ENCODE measurements around the gene SUSD4.

The SUSD4 gene

DNA sequence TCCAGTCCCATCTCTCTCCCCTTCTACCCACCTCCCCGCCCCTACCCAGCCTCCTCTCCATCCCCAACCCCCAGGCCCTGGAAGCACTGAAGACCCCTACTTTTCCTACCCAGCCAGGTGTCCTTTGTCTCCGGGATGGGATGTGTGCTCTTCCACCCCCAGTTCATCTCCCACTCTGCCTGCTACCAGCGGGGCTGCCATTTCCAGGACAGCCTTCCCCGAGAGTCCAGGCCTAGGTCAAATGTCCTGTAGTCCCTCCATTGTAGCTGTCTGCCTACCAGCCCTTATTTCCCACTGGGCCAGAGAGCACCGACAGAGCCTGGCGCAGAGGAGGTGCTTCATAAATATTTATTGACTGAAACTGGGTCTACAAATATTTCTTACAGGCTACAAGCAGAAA lies 148.9 kb downstream of the SUSD4 start:
- DNase-seq (ENCODE audit: low read depth) = no peak
- no peak for TF ChIP-seq CTCF (IDR thresholded peaks at IDR 0.05; ENCODE audit: control insufficient read depth, extremely low read depth, insufficient read depth)

GRCh38 chr1:223214261-223214807 lies 149.6 kb downstream of the SUSD4 start:
- DNase-seq (ENCODE audit: low read depth) = no peak
- no peak for TF ChIP-seq CTCF (IDR thresholded peaks at IDR 0.05; ENCODE audit: control insufficient read depth, extremely low read depth, insufficient read depth)
- no peak overlapping the region for H3K4me3 ChIP-seq (ENCODE audit: low read depth, low read length)

More for the DNA sequence above, 148.9 kb downstream of the SUSD4 start:
- no peak overlapping the region for H3K4me3 ChIP-seq (ENCODE audit: low read depth, low read length)

- no peak overlapping the region for H3K4me3 ChIP-seq (ENCODE audit: low read depth, low read length)
Measured at GRCh38 chr1:223212441-223212840, 151.5 kb downstream of the SUSD4 start.

GRCh38 chr1:223211323-223211985 lies 152.5 kb downstream of the SUSD4 start:
- H3K4me3 ChIP-seq (ENCODE audit: low read depth, low read length) = no peak overlapping the region
- no peak for TF ChIP-seq CTCF (IDR thresholded peaks at IDR 0.05; ENCODE audit: control insufficient read depth, extremely low read depth, insufficient read depth)
- DNase-seq (ENCODE audit: low read depth) = no peak

More at GRCh38 chr1:223212441-223212840, 151.5 kb downstream of the SUSD4 start:
- no peak for DNase-seq (ENCODE audit: low read depth)
- no peak for TF ChIP-seq CTCF (IDR thresholded peaks at IDR 0.05; ENCODE audit: control insufficient read depth, extremely low read depth, insufficient read depth)

DNA sequence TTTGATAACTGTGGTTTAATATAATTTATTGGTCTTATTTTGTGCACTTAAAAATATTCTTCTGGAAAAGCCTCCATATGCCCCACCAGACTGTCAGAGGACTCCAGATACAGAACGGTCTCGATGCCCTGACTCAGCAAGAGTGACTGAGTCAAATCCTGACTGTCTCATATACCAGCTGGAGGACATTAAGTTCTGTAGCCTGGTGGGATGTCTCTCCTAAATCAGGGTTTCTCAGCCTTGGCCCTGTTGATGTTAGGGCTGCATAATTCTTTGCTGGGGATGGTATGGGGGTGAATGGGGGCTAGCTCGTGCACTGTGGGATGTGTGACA lies 153.2 kb downstream of the SUSD4 start:
- DNase-seq (ENCODE audit: low read depth) = no peak
- TF ChIP-seq CTCF (IDR thresholded peaks at IDR 0.05; ENCODE audit: control insufficient read depth, extremely low read depth, insufficient read depth) = no peak
- H3K4me3 ChIP-seq (ENCODE audit: low read depth, low read length) = no peak overlapping the region

- no peak for DNase-seq (ENCODE audit: low read depth)
- TF ChIP-seq CTCF (IDR thresholded peaks at IDR 0.05; ENCODE audit: control insufficient read depth, extremely low read depth, insufficient read depth) = no peak
- no peak overlapping the region for H3K4me3 ChIP-seq (ENCODE audit: low read depth, low read length)
Measured at GRCh38 chr1:223209992-223210787, 153.8 kb downstream of the SUSD4 start.

Measured in LNCaP clone FGC (cell line).